HUES64 (cell line): ENCODE results near the gene OGFOD2. TPM values are rescaled to one million over a fixed set of nuclear protein-coding genes. Genes with fewer than 3 reads are reported as not detected.
"Not testable (repeated sequence)": the region's sequence is repeated elsewhere in the genome, so short reads cannot be mapped to it uniquely, and the experiment has no call there.

Experiments used
- H3K27ac ChIP-seq: 2 replicates; pipeline ENCODE4 v1.7.0; 2013; ENCODE audit warnings: low read depth, low read length, inconsistent platforms
- H3K27me3 ChIP-seq: 2 replicates; pipeline ENCODE4 v1.6.1; 2013; ENCODE audit warnings: mild to moderate bottlenecking, low read length; ENCODE audit not compliant: insufficient read depth
- H3K36me3 ChIP-seq: 2 replicates; pipeline ENCODE4 v1.6.1; 2013; ENCODE audit warnings: mild to moderate bottlenecking, low read length; ENCODE audit not compliant: insufficient read depth
- H3K4me1 ChIP-seq: 2 replicates; pipeline ENCODE4 v1.6.1; 2013; ENCODE audit warnings: mild to moderate bottlenecking, low read length, moderate library complexity; ENCODE audit not compliant: insufficient read depth
- H3K4me3 ChIP-seq: 2 replicates; pipeline ENCODE4 v1.5.1; 2013; ENCODE audit warnings: mild to moderate bottlenecking, low read length, moderate library complexity
- H3K9ac ChIP-seq: 2 replicates; pipeline ENCODE4 v1.6.1; 2013; ENCODE audit warnings: mild to moderate bottlenecking, low read depth, low read length
- H3K9me3 ChIP-seq: 2 replicates; pipeline ENCODE4 v1.6.1; 2013; ENCODE audit warnings: low read depth, low read length; ENCODE audit not compliant: insufficient read depth
- WGBS: fragments of 150-250, 120-280 bp; methylation state at CpG from one replicate; pipeline ENCODE4 v1.1.7; 2013; ENCODE audit warnings: missing lambda C conversion rate; 5-methylcytosine and 5-hydroxymethylcytosine counted together
- polyA plus RNA-seq, 2 experiments: library from polyadenylated mRNA; stranded (reverse); fragments of 50-300 nt; gene quantifications; one replicate each; pipeline ENCODE4 v1.2.3, GENCODE V29; 2013

Gene OGFOD2
- polyA plus RNA-seq (2013, experiment 1 of 2), result 8.2 TPM
- polyA plus RNA-seq (2013, experiment 2 of 2), result 10.9 TPM

GRCh38 chr12:122974892-122975789, at the start of gene OGFOD2:
TSS of gene OGFOD2 (plus strand) at chr12:122975244. CDS start at chr12:122975252, 8 bp downstream.
- Histone ChIP-seq H3K9ac (peak within 1 kb of the TSS; percentile 93), H3K27ac (peak within 1 kb of the TSS; percentile 84), H3K4me1 (peaks cover 3% of the 10 kb centered on the region; the same call in 1 of the 2 replicates), H3K27me3 (no peaks in the 10 kb centered on the region), H3K4me3 (peak within 1 kb of the TSS; percentile 91), H3K9me3 (no peaks in the 10 kb centered on the region), H3K36me3 (no peaks in the 10 kb centered on the region)
- under 1% methylated on average over 66 of the region's 66 CpGs for WGBS

- WGBS, result 91% methylated on average over 11 of the region's 11 CpGs
- no peak overlapping the region for H3K9ac ChIP-seq
Observed at GRCh38 chr12:122927756-122928403, 47.2 kb upstream of the OGFOD2 start.

DNA sequence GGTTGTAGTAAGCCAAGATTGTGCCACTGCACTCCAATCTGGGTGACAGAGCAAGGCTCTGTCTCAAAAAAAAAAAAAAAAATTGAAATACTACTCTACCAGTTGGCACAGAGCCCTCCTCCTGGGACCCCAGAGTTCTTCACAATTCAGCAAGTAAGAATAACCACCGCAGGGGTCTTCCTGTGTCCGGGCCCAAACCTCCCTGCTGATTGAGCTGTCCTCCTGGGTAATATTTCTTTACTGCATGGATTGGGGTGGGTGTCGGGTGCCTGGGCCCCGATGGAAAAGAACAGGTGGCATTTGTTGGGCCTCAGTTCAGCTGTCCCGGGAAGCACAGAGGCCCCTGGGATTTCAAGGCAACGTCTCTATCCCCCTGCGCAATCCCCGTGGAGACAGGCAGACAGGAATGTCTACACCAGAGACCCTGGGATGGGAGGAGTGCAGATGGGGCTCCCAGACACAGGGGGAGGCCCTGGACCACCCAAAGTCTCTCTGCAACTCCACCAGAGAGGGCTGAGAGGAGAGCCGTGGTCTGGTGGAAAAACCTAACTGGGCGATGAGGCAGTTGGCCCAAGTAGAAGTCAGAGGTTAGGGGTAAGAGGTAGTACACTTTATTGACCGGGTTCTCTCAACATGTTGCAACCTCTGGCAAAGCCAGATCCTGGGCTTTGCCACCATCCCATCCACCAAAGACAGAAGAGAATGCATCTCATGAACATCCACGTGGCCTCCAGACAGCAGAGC, 46.5 kb upstream of the OGFOD2 start:
- WGBS, result 90% methylated on average over 12 of the region's 12 CpGs
- H3K4me1 ChIP-seq, result no peaks in the 10 kb centered on the region
- no peak overlapping the region for H3K9ac ChIP-seq
- H3K4me3 ChIP-seq, result no peak overlapping the region
- H3K27ac ChIP-seq, result no peak overlapping the region
- no peaks in the 10 kb centered on the region for H3K9me3 ChIP-seq
- no peaks in the 10 kb centered on the region for H3K27me3 ChIP-seq
- H3K36me3 ChIP-seq, result no peaks in the 10 kb centered on the region

More at GRCh38 chr12:122927756-122928403, 47.2 kb upstream of the OGFOD2 start:
- Histone ChIP-seq H3K27me3 (no peaks in the 10 kb centered on the region), H3K9me3 (no peaks in the 10 kb centered on the region), H3K27ac (no peak overlapping the region), H3K4me1 (no peaks in the 10 kb centered on the region), H3K4me3 (no peak overlapping the region), H3K36me3 (no peaks in the 10 kb centered on the region)

DNA sequence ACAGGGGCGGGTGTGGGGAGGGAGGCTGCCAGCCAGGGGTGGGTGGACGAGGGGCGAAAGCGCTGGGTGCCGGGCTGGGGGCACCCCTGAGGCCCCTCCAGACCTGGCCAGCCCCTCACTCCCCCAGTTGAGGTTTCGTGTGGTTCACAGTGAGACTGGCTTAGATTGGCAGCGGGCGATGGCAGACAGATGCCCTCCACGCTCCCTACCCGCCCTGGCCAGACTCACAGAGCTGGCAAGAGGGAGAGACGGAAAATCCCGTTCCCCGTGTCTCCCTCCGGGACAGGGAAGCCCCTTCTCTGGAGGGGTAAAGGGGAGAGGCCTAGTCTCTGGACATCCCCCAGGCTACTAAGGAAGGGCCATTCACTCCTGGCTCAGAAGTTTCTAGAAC, 45.9 kb upstream of the OGFOD2 start:
- H3K27me3 ChIP-seq, result no peaks in the 10 kb centered on the region

DNA sequence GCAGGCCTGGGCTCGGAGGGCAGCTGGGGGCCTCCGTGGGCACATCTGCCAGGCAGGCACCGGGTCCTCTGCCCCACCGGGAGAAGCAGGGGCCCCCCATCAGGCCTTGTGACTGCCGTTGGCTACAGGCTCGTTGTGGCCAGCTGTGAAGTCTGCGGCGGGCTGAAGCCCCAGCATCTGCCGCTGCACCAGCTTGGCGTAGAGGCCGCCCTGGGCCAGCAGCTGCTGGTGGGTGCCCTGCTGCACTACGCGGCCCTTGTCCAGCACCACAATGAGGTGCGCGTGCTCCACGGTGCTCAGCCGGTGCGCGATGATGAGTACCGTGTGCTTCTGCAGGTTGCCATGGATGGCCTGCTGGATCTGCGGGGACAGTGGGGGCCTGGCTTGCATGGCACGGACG, 45.2 kb upstream of the OGFOD2 start:
- Histone ChIP-seq H3K4me1 (no peaks in the 10 kb centered on the region), H3K9me3 (no peaks in the 10 kb centered on the region), H3K4me3 (no peak overlapping the region), H3K27me3 (no peaks in the 10 kb centered on the region), H3K36me3 (no peaks in the 10 kb centered on the region), H3K9ac (no peak overlapping the region), H3K27ac (no peak overlapping the region)
- WGBS, result 94% methylated on average over 23 of the region's 23 CpGs

More for the DNA sequence above, 45.9 kb upstream of the OGFOD2 start:
- Histone ChIP-seq H3K4me3 (no peak overlapping the region), H3K9me3 (no peaks in the 10 kb centered on the region), H3K36me3 (no peaks in the 10 kb centered on the region), H3K27ac (no peak overlapping the region), H3K4me1 (no peaks in the 10 kb centered on the region), H3K9ac (no peak overlapping the region)
- 95% methylated on average over 14 of the region's 14 CpGs for WGBS

DNA sequence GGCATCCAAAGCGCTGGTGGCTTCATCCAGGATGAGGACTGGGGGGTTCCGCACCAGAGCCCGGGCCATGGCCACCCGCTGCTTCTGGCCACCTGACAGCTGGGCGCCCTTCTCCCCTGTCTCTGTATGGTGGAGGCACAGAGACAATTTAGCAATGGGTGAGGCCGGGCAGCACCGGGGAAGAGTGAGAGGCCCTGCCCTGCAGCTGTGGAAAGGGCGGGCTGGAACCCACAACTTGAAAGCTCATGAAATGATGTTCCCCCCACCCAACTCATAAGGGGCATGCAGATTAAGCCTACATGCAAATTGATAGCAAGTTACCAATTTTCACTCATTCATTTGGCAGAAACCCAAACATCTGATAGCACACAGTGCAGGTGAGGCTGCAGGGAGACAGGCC, 42.8 kb upstream of the OGFOD2 start:
- no peaks in the 10 kb centered on the region for H3K4me1 ChIP-seq
- H3K27ac ChIP-seq, result no peak overlapping the region
- WGBS, result 91% methylated on average over 8 of the region's 8 CpGs
- no peaks in the 10 kb centered on the region for H3K36me3 ChIP-seq
- H3K4me3 ChIP-seq, result no peak overlapping the region
- H3K27me3 ChIP-seq, result no peaks in the 10 kb centered on the region
- no peaks in the 10 kb centered on the region for H3K9me3 ChIP-seq
- no peak overlapping the region for H3K9ac ChIP-seq

GRCh38 chr12:122934722-122935121, 40.3 kb upstream of the OGFOD2 start:
- H3K27ac ChIP-seq, result no peak overlapping the region
- WGBS, result 100% methylated on average over 2 of the region's 3 CpGs
- H3K27me3 ChIP-seq, result no peaks in the 10 kb centered on the region
- no peaks in the 10 kb centered on the region for H3K4me1 ChIP-seq
- H3K4me3 ChIP-seq, result no peak overlapping the region
- H3K9ac ChIP-seq, result no peak overlapping the region
- no peaks in the 10 kb centered on the region for H3K36me3 ChIP-seq
- H3K9me3 ChIP-seq, result no peaks in the 10 kb centered on the region

GRCh38 chr12:122935318-122935717, 39.7 kb upstream of the OGFOD2 start:
- no peaks in the 10 kb centered on the region for H3K27me3 ChIP-seq
- H3K9me3 ChIP-seq, result no peaks in the 10 kb centered on the region
- H3K36me3 ChIP-seq, result no peaks in the 10 kb centered on the region
- H3K4me3 ChIP-seq, result no peak overlapping the region
- H3K27ac ChIP-seq, result no peak overlapping the region
- no peak overlapping the region for H3K9ac ChIP-seq
- H3K4me1 ChIP-seq, result no peaks in the 10 kb centered on the region
- 89% methylated on average over 8 of the region's 8 CpGs for WGBS

DNA sequence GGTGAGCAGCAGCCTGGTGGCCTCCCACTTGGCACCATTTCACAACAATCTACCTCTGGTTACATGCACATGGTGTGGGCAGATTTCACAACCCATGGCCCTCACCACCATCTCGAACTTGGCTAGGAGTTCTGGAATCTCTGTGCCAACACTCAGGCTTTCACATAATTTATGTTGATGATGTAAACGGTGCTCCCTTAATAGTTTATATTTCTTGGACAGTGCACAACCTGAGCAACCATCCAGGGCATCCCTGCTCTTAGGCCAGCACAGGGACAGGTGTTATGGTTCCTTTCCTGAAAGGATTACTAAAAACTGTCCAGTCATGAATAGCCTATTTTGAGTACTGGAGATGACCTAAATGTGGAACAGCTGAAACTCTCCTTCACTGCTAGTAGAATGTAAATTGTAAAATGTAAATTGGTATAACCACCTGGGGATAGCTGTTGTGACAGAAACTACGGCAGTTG, 37.4 kb upstream of the OGFOD2 start:
- Histone ChIP-seq H3K36me3 (no peaks in the 10 kb centered on the region), H3K27me3 (no peaks in the 10 kb centered on the region), H3K4me3 (no peak overlapping the region), H3K27ac (no peak overlapping the region), H3K9ac (no peak overlapping the region), H3K9me3 (no peaks in the 10 kb centered on the region), H3K4me1 (no peaks in the 10 kb centered on the region)
- WGBS, result 91% methylated on average over 3 of the region's 3 CpGs

DNA sequence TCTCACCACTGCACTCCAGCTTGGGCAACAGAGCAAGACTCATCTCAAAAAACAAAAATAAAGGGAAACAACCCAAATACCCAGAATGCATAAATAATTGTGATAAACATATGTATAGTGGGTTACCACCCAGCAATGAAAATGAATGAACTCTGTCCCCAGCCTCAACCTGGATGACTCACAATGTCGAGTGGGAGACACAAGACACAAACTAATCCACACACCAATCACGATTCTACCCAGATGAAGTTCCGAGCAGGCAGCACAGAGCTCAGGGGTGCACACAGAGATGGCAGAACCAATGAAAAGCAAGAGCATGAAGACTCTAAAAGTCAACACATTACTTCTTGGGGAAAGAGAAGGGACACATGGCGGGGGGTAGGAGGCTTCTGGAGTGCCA, 35.9 kb upstream of the OGFOD2 start:
- Histone ChIP-seq H3K27ac (no peak overlapping the region), H3K9ac (no peak overlapping the region), H3K9me3 (no peaks in the 10 kb centered on the region), H3K4me1 (no peaks in the 10 kb centered on the region), H3K27me3 (no peaks in the 10 kb centered on the region), H3K4me3 (no peak overlapping the region), H3K36me3 (no peaks in the 10 kb centered on the region)
- WGBS, result 92% methylated on average over 4 of the region's 4 CpGs

GRCh38 chr12:122941351-122941750, 33.7 kb upstream of the OGFOD2 start:
- 98% methylated on average over 4 of the region's 5 CpGs for WGBS
- not testable (repeated sequence) for H3K27ac ChIP-seq, H3K9me3 ChIP-seq, H3K4me1 ChIP-seq, H3K9ac ChIP-seq, H3K4me3 ChIP-seq, H3K36me3 ChIP-seq, H3K27me3 ChIP-seq
